Measurements from ENCODE around the gene IRGC. TPM values are rescaled to one million over a fixed set of nuclear protein-coding genes. Genes with fewer than 3 reads are reported as not detected.
A peak's percentile ranks its signal among the peaks of the same experiment; 100 is the strongest.

Gene IRGC
- polyA plus RNA-seq, 2 of the 4 experiments (the other 2 are of a cell fraction) = not detected

DNA sequence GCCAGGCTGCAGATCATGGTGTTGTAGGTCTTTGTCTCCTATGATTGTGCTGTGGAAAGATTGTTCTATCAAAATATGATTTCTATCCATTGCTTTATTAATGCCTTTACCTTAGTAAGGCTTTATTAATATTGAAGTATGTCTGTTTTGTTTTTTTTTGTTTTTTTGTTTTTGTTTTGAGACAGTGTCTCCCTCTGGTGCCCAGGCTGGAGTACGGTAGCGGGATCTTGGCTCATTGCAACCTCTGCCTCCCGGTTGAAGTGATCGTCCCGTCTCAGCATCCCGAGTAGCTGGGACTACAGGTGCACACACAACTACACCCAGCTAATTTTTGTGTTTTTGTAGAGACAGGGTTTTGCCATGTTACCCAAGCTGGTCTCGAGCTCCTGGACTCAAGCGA is 7.7 kb downstream of the IRGC start:
- Histone ChIP-seq H3K9me3 (no peaks in the 10 kb centered on the region), H3K4me1 (no peaks in the 10 kb centered on the region), H3K27ac (no peak overlapping the region), H3K4me2 (no peak overlapping the region), H3K4me3 (no peak overlapping the region)
- DNase-seq (ENCODE audit: low read depth in 1 of 2, low spot score in 1 of 2) = peak in 1 of 2 experiments; percentile 46
- POLR2A ChIA-PET = no interaction called here
- FAIRE-seq = peak; percentile 36
- 71% methylated on average over 8 of the region's 8 CpGs for WGBS (ENCODE audit: missing lambda C conversion rate)
- ATAC-seq = peak in 1 of 2 experiments; percentile 36; a peak in 2 of 6 replicates
- no peak for TF ChIP-seq HES2 (IDR thresholded peaks at IDR 0.05)
- TF ChIP-seq REST (IDR thresholded peaks at IDR 0.05) = no peak
- TF ChIP-seq SMC3 (IDR thresholded peaks at IDR 0.05) = peak; percentile 68
- TF ChIP-seq, protein P1, sequence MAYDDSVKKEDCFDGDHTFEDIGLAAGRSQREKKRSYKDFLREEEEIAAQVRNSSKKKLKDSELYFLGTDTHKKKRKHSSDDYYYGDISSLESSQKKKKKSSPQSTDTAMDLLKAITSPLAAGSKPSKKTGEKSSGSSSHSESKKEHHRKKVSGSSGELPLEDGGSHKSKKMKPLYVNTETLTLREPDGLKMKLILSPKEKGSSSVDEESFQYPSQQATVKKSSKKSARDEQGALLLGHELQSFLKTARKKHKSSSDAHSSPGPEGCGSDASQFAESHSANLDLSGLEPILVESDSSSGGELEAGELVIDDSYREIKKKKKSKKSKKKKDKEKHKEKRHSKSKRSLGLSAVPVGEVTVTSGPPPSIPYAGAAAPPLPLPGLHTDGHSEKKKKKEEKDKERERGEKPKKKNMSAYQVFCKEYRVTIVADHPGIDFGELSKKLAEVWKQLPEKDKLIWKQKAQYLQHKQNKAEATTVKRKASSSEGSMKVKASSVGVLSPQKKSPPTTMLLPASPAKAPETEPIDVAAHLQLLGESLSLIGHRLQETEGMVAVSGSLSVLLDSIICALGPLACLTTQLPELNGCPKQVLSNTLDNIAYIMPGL (CRISPR knock-in tag; IDR thresholded peaks at IDR 0.05; ENCODE audit: borderline replicate concordance) = no peak
- peak; percentile 63 to 66 for TF ChIP-seq RAD21 (conservative IDR thresholded peaks at IDR 0.05 in 1 of 2, IDR thresholded peaks at IDR 0.05 in 1 of 2)
- no peak for TF ChIP-seq E2F6 (IDR thresholded peaks at IDR 0.05; ENCODE audit: borderline replicate concordance, low read depth)
- TF ChIP-seq CTCF (IDR thresholded peaks at IDR 0.05) = peak; percentile 48
- no peak for TF ChIP-seq BHLHE40 (IDR thresholded peaks at IDR 0.05; ENCODE audit: low read depth, low read length)
- TF ChIP-seq CHD2 (IDR thresholded peaks at IDR 0.05; ENCODE audit: low read length, partially characterized antibody) = no peak
- no peak for TF ChIP-seq HOXB13 (CRISPR knock-in tag; IDR thresholded peaks at IDR 0.05; ENCODE audit: low read depth)
- CTCF ChIA-PET = interaction anchor here (0.8 to 2.3 kb wide), 9 partner anchors 15 to 118 kb away, joined by 3 to 11 read pairs (median 4); no protein-coding TSS in a partner anchor

- no peaks in the 10 kb centered on the region for H3K9me3 ChIP-seq
- CTCF ChIA-PET = interaction anchor here (0.7 to 2.2 kb wide), 9 partner anchors 9 to 563 kb away, joined by 3 to 11 read pairs (median 3); partner anchors contain the start of genes IRGC and PLAUR
- FAIRE-seq (no peak), DNase-seq (ENCODE audit: low read depth in 1 of 2, low spot score in 1 of 2) (no peak), ATAC-seq (no peak)
- H3K4me3 ChIP-seq = no peak overlapping the region
- TF ChIP-seq BHLHE40 (IDR thresholded peaks at IDR 0.05; ENCODE audit: low read depth, low read length) (no peak), HOXB5 (CRISPR knock-in tag; IDR thresholded peaks at IDR 0.05) (no peak), HDAC2 (IDR thresholded peaks at IDR 0.05) (no peak), RFX5 (IDR thresholded peaks at IDR 0.05) (no peak), TFCP2L1 (CRISPR knock-in tag; IDR thresholded peaks at IDR 0.05) (no peak), HEYL (CRISPR knock-in tag; IDR thresholded peaks at IDR 0.05) (no peak), TP53 (CRISPR knock-in tag; IDR thresholded peaks at IDR 0.05) (no peak), KDM5A (IDR thresholded peaks at IDR 0.05) (no peak), EHF (CRISPR knock-in tag; IDR thresholded peaks at IDR 0.05) (no peak), NPAS2 (CRISPR knock-in tag; IDR thresholded peaks at IDR 0.05; ENCODE audit: borderline replicate concordance) (no peak)
- TF ChIP-seq, protein P2, sequence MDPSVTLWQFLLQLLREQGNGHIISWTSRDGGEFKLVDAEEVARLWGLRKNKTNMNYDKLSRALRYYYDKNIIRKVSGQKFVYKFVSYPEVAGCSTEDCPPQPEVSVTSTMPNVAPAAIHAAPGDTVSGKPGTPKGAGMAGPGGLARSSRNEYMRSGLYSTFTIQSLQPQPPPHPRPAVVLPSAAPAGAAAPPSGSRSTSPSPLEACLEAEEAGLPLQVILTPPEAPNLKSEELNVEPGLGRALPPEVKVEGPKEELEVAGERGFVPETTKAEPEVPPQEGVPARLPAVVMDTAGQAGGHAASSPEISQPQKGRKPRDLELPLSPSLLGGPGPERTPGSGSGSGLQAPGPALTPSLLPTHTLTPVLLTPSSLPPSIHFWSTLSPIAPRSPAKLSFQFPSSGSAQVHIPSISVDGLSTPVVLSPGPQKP (IDR thresholded peaks at IDR 0.05; ENCODE audit: low read depth, low read length) = no peak
- no peak overlapping the region for H3K4me2 ChIP-seq
- no peak overlapping the region for H3K27ac ChIP-seq
- WGBS (ENCODE audit: missing lambda C conversion rate) = 83% methylated on average over 8 of the region's 8 CpGs
- POLR2A ChIA-PET = interaction anchor here (0.6 to 1.4 kb wide), 2 partner anchors 56 to 1436 kb away, joined by 3 to 4 read pairs; no protein-coding TSS in a partner anchor
- H3K4me1 ChIP-seq = no peaks in the 10 kb centered on the region
These were observed 9.0 kb downstream of the IRGC start for GRCh38 chr19:43724896-43725295.
